Memory B cell (primary cell): ENCODE measurements around the gene CAMK2B.
A peak's percentile ranks its signal among the peaks of the same experiment; 100 is the strongest.
"Not testable (repeated sequence)": the region's sequence is repeated elsewhere in the genome, so short reads cannot be mapped to it uniquely, and the experiment has no call there.

Experiments used
- ATAC-seq: fragments of 150-1000 bp; cut with Tn5 transposase; 2 replicates; pipeline ENCODE4 v1.10.0; 2021; ENCODE audit warnings: low read depth, mild to moderate bottlenecking, moderate library complexity
- DNase-seq, 2 donors: peaks; one replicate each; pipeline ENCODE4 v3.0.0; 2022; ENCODE audit warnings: low spot score in 2 of 2
- H3K27ac Mint-ChIP-seq: one replicate; pipeline ENCODE4 v1.8.0; 2022; ENCODE audit warnings: mild to moderate bottlenecking, moderate library complexity, mixed read lengths
- H3K27me3 Mint-ChIP-seq: one replicate; pipeline ENCODE4 v1.8.0; 2022; ENCODE audit warnings: mixed read lengths
- H3K36me3 Mint-ChIP-seq: one replicate; pipeline ENCODE4 v1.8.0; 2022; ENCODE audit warnings: mild to moderate bottlenecking, mixed read lengths
- H3K4me1 Mint-ChIP-seq: one replicate; pipeline ENCODE4 v1.8.0; 2022; ENCODE audit warnings: mixed read lengths
- H3K4me3 Mint-ChIP-seq: one replicate; pipeline ENCODE4 v1.8.0; 2022; ENCODE audit warnings: mild to moderate bottlenecking, moderate library complexity, mixed read lengths
- H3K9me3 Mint-ChIP-seq: one replicate; pipeline ENCODE4 v1.8.0; 2022; ENCODE audit warnings: mixed read lengths

Gene CAMK2B

DNA sequence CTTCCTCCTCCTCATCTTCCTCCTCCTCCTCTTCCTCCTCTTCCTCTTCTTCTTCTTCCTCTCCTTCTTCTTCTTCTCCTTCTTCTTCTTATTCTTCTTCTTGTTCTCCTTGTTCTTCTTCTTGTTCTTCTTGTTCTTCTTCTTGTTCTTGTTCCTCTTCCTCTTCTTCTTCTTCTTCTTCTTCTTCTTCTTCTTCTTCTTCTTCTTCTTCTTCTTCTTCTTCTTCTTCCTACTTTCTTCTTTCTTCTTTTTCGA, 150.8 kb downstream of the CAMK2B start:
- not testable (repeated sequence) for H3K9me3 Mint-ChIP-seq, DNase-seq, H3K4me3 Mint-ChIP-seq, ATAC-seq, H3K36me3 Mint-ChIP-seq, H3K27ac Mint-ChIP-seq, H3K4me1 Mint-ChIP-seq
- H3K27me3 Mint-ChIP-seq = peaks cover 21% of the 10 kb centered on the region

DNA sequence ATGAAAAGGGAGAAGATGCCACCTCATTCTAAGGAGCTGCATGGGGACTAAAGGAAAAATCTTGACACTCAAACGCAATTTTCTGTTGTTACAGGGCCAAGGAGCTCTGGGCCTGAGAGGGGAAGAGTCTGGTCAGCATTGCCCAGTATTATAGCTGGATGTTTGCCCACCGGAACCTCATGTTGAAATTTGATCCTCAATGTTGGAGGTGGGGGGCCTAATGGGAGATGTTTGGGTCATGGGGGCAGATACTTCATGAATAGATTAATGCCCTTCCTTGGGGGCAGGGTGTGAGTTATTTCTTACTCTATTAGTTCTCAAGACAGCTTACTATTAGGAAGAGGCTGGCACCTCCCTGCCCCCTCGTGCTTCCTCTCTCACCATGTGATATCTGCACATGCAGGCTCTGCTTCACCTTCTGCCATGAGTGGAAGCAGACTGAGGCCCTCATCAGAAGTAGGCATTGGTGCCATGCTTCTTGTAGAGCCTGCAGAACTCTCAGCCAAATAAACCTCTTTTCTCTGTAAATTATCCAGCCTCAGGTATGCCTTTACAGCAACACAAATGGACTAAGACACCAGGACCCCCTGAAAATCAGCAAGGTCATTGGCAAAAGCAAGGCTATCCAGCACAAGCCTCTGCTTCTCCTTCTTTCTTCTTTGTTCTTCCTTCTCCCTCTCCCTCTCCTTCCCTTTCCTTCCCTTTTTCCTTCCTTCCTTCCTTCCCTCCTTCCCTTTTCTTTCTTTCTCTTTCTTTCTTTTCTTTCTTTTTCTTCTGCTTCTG, 151.3 kb downstream of the CAMK2B start:
- peaks cover 7% of the 10 kb centered on the region for H3K9me3 Mint-ChIP-seq
- H3K4me1 Mint-ChIP-seq = peaks cover 4% of the 10 kb centered on the region
- no peak overlapping the region for H3K4me3 Mint-ChIP-seq
- peaks cover 19% of the 10 kb centered on the region for H3K27me3 Mint-ChIP-seq
- H3K36me3 Mint-ChIP-seq = peaks cover 3% of the 10 kb centered on the region
- ATAC-seq = no peak
- H3K27ac Mint-ChIP-seq = no peak overlapping the region
- no peak for DNase-seq

DNA sequence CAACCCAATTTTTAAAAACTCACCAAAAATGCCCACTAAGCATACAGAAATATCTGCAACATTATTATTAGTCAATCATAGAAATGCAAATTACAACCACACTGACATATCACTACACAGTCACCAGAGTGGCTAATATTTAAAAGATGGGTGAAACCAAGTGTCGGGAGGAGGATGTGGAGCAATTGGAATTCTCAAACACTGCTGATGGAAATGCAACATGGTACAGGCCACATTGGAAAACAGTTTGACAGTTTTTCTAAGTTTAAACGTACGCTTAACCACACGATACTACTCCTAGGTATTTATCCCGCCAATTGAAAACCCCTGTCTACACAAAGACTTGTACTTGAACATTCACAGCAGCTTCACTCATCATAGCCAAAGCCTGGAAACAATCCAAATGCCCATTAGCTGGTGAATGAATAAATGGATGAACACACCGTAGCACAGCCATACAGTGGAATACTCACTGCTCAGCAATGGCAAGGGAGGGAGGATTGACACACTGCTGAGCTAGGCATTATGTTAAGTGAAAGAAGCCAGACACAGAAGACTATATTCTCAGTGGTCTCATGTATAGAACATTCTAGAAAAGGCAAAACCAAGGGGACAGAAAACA, 152.5 kb downstream of the CAMK2B start:
- H3K4me1 Mint-ChIP-seq = peaks cover 4% of the 10 kb centered on the region
- ATAC-seq = no peak
- peaks cover 7% of the 10 kb centered on the region for H3K9me3 Mint-ChIP-seq
- H3K27me3 Mint-ChIP-seq = peaks cover 14% of the 10 kb centered on the region
- no peak overlapping the region for H3K4me3 Mint-ChIP-seq
- no peak for DNase-seq
- peaks cover 3% of the 10 kb centered on the region for H3K36me3 Mint-ChIP-seq
- H3K27ac Mint-ChIP-seq = no peak overlapping the region

DNA sequence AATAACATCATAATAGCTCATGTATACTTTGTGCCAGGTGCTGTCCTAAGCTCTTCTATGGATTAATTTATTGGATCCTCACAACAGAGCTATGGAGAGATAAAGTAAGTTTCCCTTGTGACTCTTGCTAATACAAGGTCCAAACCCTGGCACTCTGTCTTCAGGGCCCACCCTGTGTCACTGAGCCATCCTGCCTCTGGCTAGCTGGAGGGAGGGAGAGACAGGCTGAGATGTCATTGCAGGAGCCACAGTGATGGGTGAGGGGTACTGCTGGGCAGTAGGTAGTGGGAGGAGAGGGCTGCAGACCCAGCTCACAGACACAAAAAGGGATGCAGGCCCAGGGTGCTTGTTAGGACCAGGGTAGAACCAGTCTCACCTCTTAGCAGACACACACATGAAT, 153.0 kb downstream of the CAMK2B start:
- Mint-ChIP-seq H3K36me3 (peaks cover 3% of the 10 kb centered on the region), H3K4me3 (no peak overlapping the region), H3K27me3 (peaks cover 12% of the 10 kb centered on the region), H3K27ac (no peak overlapping the region), H3K4me1 (peaks cover 10% of the 10 kb centered on the region), H3K9me3 (peaks cover 7% of the 10 kb centered on the region)
- no peak for ATAC-seq
- DNase-seq = no peak

DNA sequence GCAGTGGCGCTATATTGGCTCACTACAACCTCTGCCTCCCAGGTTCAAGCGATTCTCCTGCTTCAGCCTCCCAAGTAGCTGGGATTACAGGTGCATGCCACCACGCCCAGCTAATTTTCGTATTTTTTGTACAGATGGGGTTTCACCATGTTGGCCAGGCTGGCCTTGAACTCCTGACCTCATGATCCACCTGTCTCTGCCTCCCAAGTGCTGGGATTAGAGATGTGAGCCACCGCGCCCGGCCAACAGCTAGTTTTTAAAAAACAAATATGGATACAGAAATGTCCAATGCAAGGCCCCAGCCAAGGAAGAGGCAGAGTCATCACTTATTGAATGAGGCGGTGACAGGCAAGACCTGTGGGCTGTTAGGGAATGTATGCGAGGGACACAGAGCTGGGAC, 153.5 kb downstream of the CAMK2B start:
- ATAC-seq, H3K27ac Mint-ChIP-seq, H3K36me3 Mint-ChIP-seq, DNase-seq, H3K9me3 Mint-ChIP-seq, H3K4me3 Mint-ChIP-seq: not testable (repeated sequence)
- Mint-ChIP-seq H3K4me1 (peaks cover 13% of the 10 kb centered on the region), H3K27me3 (peaks cover 12% of the 10 kb centered on the region)

DNA sequence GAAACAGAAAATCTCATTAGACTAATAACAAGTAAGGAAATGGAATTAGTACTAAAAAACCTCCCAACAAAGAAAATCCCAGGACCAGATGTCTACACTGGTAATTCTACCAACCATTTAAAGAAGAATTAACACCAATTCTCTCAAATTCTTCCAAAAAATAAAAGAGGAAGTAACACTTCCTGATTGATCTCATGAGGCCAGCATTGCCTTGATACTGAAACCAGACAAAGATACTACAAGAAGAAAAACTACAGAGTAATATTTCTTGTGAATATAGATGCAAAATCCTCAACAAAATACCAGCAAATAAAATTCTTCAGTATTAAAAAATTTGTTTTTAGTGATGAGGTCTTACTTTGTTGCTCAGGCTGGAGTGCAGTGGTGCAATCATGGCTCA, 157.5 kb downstream of the CAMK2B start:
- peaks cover 9% of the 10 kb centered on the region for H3K4me1 Mint-ChIP-seq
- H3K9me3 Mint-ChIP-seq = peaks cover 11% of the 10 kb centered on the region
- ATAC-seq (peak; percentile 95), DNase-seq (no peak)
- peaks cover 7% of the 10 kb centered on the region for H3K36me3 Mint-ChIP-seq
- no peak overlapping the region for H3K4me3 Mint-ChIP-seq
- H3K27me3 Mint-ChIP-seq = peaks cover 3% of the 10 kb centered on the region
- H3K27ac Mint-ChIP-seq = no peak overlapping the region
